Measurements from ENCODE around the gene SND1. TPM values are rescaled to one million over a fixed set of nuclear protein-coding genes. Genes with fewer than 3 reads are reported as not detected.
A peak's percentile ranks its signal among the peaks of the same experiment; 100 is the strongest.

SND1 gene
- total RNA-seq, 4 donors from 2014 or later: 84.2 to 98.8 (median 93.4) TPM

- DNase-seq: no peak
- WGBS, 2 donors: 63 to 74% methylated on average over 5 to 9 of the region's 10 CpGs
- peaks cover 0 to 38% (median 5%) of the 10 kb centered on the region in 4 donors for H3K27me3 ChIP-seq
- no peak for TF ChIP-seq POLR2A (IDR thresholded peaks at IDR 0.05)
- TF ChIP-seq CTCF (IDR thresholded peaks at IDR 0.05): no peak
- peaks cover 0 to 15% (median 12%) of the 10 kb centered on the region in 3 donors for H3K4me1 ChIP-seq
- H3K27ac ChIP-seq: no peak overlapping the region
- no peaks in the 10 kb centered on the region for H3K9me3 ChIP-seq
- H3K36me3 ChIP-seq: peaks cover 0 to 3% (median 0%) of the 10 kb centered on the region in 3 donors
- no peak overlapping the region for H3K4me3 ChIP-seq
- intact Hi-C loops (cut with DNase I): no loop called here
Measured at GRCh38 chr7:128100949-128101713, 449.1 kb downstream of the SND1 start.

GRCh38 chr7:128102490-128103291 lies 450.7 kb downstream of the SND1 start:
- TF ChIP-seq CTCF (IDR thresholded peaks at IDR 0.05) (no peak), POLR2A (IDR thresholded peaks at IDR 0.05) (no peak)
- no peaks in the 10 kb centered on the region for H3K9me3 ChIP-seq
- H3K27me3 ChIP-seq: peaks cover 0 to 49% (median 5%) of the 10 kb centered on the region in 4 donors
- WGBS, 2 donors: 56 to 88% methylated on average over 5 to 7 of the region's 7 CpGs
- intact Hi-C loops (cut with DNase I): no loop called here
- no peak overlapping the region for H3K27ac ChIP-seq
- H3K4me1 ChIP-seq: peaks cover 0 to 15% (median 12%) of the 10 kb centered on the region in 3 donors
- no peak for DNase-seq
- H3K36me3 ChIP-seq: no peaks in the 10 kb centered on the region
- H3K4me3 ChIP-seq: no peak overlapping the region

- no peak overlapping the region for H3K27ac ChIP-seq
- peaks cover 0 to 54% (median 5%) of the 10 kb centered on the region in 4 donors for H3K27me3 ChIP-seq
- TF ChIP-seq CTCF (IDR thresholded peaks at IDR 0.05): no peak
- TF ChIP-seq POLR2A (IDR thresholded peaks at IDR 0.05): no peak
- WGBS, 2 donors: 12 to 51% methylated on average over 14 to 32 of the region's 44 CpGs
- peak overlapping the region; percentile 13 to 55 (median 31) for H3K4me3 ChIP-seq
- no peak for DNase-seq
- H3K9me3 ChIP-seq: no peaks in the 10 kb centered on the region
- H3K4me1 ChIP-seq: peaks cover 0 to 21% (median 12%) of the 10 kb centered on the region in 3 donors
- intact Hi-C loops (cut with DNase I): no loop called here
- no peaks in the 10 kb centered on the region for H3K36me3 ChIP-seq
Measured at GRCh38 chr7:128103498-128104107, 451.6 kb downstream of the SND1 start.

- peaks cover 0 to 61% (median 5%) of the 10 kb centered on the region in 4 donors for H3K27me3 ChIP-seq
- intact Hi-C loops (cut with DNase I): no loop called here
- DNase-seq: no peak
- 6 to 8% methylated on average over 12 to 19 of the region's 59 CpGs for WGBS, 2 donors
- peak overlapping the region; percentile 13 to 55 (median 31) for H3K4me3 ChIP-seq
- H3K9me3 ChIP-seq: no peaks in the 10 kb centered on the region
- H3K36me3 ChIP-seq: no peaks in the 10 kb centered on the region
- TF ChIP-seq CTCF (IDR thresholded peaks at IDR 0.05): no peak
- TF ChIP-seq POLR2A (IDR thresholded peaks at IDR 0.05): no peak
- no peak overlapping the region for H3K27ac ChIP-seq
- H3K4me1 ChIP-seq: peaks cover 0 to 27% (median 16%) of the 10 kb centered on the region in 3 donors
Measured at GRCh38 chr7:128104108-128104742, 452.2 kb downstream of the SND1 start.

All from esophagus squamous epithelium (tissue), 5 donors.